Astrocyte (in vitro differentiated cells and primary cell): ENCODE data around the gene PSMB1.

Experiments used
- EZH2 ChIP-seq: IDR thresholded peaks from 2 replicates; pipeline ENCODE4 v1.6.1; 2012; ENCODE audit warnings: mild to moderate bottlenecking, low read length, inconsistent platforms; ENCODE audit not compliant: insufficient read depth
- TF ChIP-seq, protein P1 (sequence below): IDR thresholded peaks from 2 replicates; pipeline ENCODE4 v1.5.1; 2011; ENCODE audit warnings: low read depth, mild to moderate bottlenecking, inconsistent platforms, low read length, moderate library complexity; ENCODE audit not compliant: insufficient read depth

DNA sequence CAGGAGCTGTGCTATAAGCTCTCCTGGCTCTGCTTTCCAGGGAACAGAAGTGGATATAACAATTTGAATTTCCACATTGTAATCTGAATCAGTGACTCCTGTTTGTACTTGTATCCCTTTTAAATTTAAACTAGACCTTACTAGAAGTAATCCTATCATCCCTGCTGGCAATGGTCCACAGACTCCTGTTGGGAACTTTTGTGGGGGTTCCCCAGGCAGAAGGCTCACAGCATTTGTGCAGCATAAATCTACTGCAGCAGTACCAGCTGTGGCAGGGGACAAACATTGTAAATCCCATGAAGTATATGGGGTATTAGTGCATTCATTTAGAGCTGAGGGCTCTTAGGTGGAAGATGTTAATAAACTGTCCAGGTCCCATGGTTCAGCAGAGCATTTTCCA is 43.3 kb upstream of the PSMB1 start:
- TF ChIP-seq, protein P1, sequence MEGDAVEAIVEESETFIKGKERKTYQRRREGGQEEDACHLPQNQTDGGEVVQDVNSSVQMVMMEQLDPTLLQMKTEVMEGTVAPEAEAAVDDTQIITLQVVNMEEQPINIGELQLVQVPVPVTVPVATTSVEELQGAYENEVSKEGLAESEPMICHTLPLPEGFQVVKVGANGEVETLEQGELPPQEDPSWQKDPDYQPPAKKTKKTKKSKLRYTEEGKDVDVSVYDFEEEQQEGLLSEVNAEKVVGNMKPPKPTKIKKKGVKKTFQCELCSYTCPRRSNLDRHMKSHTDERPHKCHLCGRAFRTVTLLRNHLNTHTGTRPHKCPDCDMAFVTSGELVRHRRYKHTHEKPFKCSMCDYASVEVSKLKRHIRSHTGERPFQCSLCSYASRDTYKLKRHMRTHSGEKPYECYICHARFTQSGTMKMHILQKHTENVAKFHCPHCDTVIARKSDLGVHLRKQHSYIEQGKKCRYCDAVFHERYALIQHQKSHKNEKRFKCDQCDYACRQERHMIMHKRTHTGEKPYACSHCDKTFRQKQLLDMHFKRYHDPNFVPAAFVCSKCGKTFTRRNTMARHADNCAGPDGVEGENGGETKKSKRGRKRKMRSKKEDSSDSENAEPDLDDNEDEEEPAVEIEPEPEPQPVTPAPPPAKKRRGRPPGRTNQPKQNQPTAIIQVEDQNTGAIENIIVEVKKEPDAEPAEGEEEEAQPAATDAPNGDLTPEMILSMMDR = no peak
- TF ChIP-seq EZH2 = no peak
